ENCODE data around the gene LINC01488.

The LINC01488 gene

DNA sequence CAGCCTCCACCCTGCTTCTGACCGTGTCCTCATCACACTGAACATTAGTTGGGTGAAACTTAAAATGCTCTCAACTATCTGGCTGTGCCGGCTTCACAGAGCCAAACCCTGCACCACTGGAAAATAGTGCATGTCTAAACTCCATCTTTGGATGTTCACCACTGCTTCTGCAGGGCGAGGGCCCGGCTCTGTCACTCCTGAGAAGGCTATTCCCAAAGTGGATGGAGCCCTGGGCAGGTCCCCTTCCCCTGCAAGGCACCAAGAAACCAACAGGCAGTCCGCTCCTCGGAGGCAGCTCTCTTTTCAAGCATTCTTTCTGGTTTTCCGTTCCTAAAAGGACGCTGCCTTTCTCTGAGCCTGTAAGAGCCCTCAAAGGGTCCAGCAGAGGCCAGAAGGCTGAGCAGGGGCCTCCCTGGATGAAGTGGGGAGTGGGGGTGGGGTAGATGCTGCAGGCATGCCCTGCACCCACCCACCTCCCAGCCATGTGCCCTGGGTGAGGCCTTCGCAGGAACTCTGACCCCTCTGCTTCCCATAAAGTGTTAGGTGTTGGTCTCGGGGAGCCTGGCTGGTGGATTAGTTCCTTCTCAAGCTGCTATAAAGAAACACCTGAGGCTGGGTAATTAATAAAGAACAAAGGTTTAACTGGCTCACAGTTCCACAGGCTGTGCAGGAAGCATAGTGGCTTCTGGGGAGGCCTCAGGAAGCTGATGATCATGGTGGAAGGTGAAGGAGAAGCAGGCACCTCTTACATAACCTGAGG, 23.3 kb downstream of the LINC01488 start:
- in situ Hi-C loops (cut with MboI; ENCODE audit: low sequenced_read_pairs), result no loop called here

DNA sequence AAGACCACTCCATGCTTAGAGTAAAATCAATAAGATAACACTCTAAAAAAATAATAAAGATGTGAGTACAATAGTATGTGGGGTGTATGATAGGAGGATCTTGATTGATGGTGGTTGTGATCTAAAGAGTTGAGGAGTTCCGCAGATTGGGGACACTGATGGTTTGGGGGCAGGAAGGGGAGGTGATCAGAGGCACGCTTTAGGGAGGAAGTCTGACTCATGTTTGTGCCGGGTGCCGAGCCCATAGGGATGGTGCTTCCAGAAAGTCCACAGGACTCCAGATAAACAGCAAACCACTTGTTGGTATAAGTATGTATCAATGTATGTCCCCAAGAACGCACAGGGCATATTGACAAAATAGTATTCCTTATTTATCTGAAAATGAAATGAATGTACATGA, 27.5 kb downstream of the LINC01488 start:
- in situ Hi-C loops (cut with MboI; ENCODE audit: low sequenced_read_pairs), result no loop called here

DNA sequence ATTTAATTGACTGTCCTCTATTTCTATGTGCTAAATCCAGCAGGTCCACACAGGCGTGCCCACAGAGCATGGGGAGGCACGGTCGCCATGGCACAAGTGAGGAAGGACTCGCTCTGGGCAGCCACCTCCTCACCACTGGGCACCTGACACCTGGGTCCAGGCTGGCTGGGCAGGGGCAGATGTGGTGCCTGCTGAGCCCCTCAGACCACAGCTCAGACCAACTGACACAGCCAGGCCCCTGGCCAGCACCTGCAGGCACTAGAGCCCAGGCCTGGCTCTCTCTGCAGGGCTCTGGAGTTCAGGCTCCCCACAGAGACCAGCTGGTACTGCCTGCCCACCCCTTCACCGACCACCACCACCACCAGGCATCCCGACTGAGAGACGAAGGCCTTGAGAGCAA, 27.9 kb downstream of the LINC01488 start:
- in situ Hi-C loops (cut with MboI; ENCODE audit: low sequenced_read_pairs), result no loop called here

DNA sequence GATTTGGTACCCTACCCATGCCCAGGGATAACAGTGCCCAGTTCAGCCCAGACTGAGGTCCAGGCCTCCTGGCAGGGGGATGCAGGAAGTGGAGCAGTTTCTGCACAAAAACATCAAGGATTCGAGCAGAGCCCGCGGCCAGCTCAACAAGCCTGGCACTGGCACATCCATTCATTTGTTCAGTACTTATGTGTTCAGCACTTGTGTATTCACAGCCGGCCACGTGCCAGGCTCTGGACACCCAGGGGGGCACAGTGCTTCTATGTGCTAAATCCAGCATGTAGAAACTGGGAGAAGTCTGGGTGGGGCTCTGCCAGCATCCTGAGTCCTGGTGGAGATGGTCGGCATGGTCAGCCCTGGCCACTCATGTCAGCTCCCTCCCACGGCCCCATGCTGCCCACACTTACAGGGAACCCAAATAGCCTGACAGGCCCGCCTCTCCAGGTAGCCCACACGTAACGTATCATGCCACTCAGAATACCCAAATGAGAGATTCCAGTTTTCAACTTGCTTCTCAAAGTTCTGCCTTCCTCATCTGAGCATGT, 28.5 kb downstream of the LINC01488 start:
- in situ Hi-C loops (cut with MboI; ENCODE audit: low sequenced_read_pairs), result no loop called here

DNA sequence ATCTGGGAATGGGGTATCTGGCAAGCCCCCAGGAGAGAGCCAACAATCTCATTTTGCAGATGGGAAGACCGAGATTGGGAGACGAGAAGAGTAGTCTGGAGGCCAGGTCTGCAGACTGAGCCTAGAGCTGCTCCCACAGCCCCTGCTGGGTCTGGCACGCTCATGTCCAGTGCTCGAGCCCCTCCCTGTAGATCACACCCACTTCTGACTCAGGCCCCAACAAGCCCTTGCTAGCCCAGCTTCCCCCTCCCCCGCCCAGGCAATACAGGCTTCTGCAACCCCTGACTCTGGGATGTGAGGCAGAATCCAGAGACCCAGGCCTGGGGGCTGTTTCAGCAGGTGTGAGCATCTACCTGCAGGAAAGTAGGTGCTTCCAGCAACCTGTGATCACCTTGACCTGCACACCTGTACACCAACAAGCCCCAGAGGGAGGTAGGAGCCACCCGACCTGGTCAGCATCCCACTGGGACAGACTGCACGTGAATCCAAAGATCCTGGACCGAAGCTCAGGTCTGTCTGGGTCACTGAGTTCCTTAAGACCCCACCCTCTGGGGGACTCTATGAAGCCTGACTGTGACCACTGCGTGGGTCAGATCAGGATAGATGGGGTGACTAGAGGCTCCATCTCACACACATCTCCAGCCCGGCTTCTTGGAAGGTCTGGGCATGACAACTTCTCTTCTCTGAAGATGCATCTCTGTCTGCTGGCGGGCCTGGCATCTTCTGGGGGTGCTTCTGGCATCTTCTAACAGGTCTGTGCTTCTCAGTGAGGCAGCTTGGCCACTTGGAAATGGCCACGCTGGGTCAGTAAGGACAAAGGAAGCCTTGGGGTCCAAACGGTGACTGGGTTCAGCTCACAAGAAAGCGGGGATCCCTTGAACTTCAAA, 29.3 kb downstream of the LINC01488 start:
- in situ Hi-C loops (cut with MboI; ENCODE audit: low sequenced_read_pairs), result no loop called here

DNA sequence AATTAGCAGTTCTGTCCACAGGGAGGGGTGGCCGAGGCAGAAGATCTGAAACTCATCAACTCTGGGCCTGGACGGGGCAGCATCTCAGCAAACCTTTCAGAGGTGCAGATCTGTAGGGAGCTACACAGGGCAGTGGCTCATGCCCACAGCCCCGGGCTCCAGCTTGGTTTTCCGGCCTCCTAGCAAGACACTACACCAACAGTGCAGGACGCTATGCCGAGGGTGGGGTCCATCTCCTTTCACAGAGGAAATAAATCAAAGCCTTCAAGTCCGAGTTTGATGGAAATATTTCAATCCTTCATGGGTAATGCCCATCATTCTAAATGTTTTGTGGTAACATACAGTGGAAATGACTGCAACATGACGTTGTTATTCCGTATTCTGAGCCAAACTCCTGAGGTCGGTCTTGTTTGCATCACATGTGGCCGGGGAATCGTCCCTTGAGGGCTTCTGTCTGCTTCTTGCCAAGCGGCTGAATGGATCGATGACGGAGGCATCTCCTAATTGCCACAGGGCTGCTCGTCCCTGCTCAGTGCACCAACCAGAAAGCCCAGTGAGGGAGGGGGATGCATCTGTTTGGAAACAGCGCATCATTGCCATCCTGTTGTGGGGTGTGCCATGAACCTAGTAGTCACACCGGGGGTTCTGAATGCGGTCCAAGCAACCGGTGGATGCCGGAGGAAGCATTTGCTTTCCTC, 30.0 kb downstream of the LINC01488 start:
- in situ Hi-C loops (cut with MboI; ENCODE audit: low sequenced_read_pairs), result no loop called here

DNA sequence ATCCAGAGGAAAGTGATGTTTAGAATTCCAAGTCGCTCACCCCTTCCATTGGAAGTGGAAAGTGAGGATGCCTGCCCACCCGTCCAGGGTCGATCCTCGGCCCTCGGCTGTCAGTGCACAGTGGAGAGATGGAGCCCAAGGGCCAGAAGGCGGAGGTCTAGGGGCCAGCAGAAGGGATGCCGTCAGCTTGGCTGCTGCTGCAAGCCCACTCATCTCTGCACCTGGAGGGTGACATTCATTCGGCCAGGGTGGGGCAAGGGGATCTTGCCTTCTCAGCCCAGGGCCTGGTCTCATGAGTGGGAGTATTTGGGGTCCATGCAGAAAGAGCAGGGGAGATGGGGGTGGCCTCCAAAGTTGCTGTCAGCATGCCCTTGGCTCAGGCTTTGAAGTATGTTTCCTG, 30.7 kb downstream of the LINC01488 start:
- in situ Hi-C loops (cut with MboI; ENCODE audit: low sequenced_read_pairs), result no loop called here

DNA sequence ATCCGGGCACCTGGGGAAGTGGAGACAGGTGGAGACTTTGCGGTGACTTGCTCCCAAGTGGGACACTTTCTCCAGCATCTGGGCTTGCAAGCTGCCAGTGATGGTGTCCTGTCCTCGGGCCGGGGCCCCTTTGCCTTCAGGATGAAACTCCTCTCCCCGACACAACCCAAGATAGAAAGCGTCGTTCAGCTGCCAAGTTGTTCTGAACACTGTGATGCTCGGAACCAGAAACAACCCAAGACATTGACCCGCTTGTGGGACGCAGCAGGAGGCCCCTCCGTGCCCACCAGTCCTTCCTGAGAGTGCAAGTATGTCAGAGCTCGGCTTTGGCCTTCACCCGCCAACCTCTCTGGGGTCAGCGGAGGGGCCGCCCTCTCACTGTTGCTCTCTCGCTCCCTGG, 31.3 kb downstream of the LINC01488 start:
- in situ Hi-C loops (cut with MboI; ENCODE audit: low sequenced_read_pairs), result no loop called here

DNA sequence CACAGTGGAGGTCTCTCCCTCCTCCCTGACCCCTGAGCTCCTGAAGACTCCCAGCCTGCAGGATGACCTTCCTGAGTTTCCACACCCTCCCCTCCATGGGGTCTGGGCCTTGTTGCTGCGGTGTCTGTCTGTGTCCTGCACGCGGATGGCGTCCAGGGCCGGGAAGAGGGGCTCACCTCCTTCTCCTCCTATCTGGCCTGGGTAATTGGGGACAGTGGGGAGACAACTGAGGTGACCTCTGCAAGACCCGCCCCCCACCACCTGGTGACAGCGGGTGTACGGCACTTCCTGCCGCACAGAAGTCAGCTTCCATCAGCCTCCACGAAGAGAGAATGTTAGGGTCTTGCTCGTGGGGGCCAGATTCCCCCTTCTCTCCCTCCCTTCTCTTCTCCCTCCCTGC, 31.7 kb downstream of the LINC01488 start:
- in situ Hi-C loops (cut with MboI; ENCODE audit: low sequenced_read_pairs), result no loop called here

DNA sequence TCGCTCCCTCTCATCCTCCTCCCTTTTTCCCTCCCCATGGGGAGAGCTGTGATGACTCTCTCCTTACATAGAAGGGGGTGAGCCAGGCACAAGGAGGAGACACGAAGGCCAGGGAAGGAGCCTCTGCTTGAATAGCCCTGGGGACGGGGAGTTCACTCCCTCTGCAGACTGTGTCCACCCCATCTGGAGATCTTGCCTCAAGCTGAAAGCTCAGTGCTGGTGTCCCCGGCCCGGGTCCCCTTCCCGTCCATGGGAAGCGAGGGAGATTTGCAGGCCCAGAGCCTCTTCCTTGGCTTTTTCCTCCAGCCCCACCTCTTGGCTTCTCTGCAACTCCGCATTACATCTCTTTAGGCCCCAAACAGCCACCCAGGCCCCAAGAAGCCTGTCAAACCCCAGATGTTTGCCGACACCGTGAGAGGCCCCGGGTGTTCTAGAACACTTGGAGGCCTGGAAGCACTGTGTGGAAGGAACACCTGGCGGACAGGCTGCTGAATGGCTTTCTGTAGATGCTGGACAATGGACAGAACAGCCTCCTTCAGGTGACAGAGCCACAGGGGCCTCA, 32.3 kb downstream of the LINC01488 start:
- in situ Hi-C loops (cut with MboI; ENCODE audit: low sequenced_read_pairs), result no loop called here

DNA sequence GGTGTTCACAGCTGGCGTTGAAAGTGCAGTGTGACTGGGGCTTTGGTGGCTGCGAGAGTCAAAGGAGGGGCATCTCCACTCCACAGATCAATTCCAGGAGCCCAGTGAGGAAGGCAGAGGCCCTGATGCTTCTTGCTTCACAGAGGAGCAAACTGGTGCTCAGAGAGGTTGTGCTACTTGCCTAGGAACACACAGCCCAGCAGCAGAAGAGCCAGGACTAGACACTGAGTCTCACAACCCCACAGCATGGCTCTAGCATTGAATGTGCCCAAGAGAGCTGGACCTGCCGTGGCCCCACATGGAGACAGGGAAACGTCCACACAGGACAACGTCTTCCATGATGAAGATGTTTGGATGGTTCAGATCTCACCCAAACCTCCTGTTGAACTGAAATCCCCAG, 33.3 kb downstream of the LINC01488 start:
- in situ Hi-C loops (cut with MboI; ENCODE audit: low sequenced_read_pairs), result no loop called here

DNA sequence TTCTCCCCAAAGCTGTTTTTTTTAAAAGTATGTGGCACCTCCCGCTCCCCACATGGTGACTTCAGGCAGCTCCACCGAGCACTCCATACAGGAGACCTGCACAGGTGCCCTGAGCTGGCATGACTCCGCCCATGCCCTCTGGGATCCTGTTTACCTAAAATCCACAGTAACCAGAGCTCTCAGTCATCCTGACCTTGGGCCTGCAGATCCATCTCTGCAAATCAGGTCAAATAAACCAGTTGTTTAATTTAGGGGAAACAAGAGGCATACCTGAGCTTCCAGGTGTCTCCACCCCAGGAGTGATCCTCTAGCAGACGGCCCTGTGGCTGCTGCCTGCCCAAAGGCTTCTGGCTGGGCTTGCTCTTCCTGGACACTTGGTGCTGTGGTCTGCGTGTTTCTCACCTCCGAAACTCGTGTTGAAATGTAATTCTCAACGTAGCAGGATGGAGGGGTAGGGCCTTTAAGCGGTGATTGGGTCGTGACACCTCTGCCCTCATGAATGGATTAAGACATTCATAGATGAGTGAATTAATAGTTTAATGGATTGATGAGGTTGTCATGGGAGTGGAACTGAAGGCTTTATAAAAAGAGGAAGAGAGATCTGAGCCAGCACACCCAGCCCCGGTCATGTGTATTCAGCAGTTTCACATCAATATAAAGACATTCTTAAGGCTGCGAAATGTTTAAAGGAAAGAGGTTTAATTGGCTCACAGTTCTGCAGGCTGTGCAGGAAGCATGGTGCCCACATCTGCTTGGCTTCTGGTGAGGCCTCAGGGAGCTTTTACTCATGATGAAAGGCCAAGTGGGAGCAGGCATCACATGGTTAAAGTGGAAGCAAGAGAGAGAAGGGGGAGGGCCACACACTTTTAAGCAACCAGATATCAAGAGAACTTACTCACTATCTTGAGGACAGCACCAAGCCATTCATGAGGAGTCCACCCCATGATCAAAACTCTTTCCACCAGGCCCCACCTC, 34.1 kb downstream of the LINC01488 start:
- in situ Hi-C loops (cut with MboI; ENCODE audit: low sequenced_read_pairs), result no loop called here

DNA sequence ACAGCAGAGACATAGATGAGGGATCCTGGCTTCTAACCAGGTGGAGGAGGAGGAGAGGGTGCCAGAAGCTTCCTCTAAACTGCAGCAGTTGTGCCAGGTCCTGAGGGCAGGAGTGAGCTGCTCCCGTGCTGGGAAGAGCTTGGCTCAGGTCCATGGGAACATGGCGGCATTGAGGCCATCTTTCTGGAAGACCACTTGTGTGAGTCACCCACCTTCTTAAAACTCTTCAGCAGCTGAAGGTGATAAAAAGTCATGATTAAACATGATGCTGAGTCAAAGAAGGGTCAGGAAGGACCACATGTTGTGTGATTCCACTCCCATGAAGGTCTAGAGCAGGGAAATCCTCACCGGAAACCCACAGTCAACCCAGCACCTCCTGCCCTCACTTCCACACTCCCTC, 35.1 kb downstream of the LINC01488 start:
- in situ Hi-C loops (cut with MboI; ENCODE audit: low sequenced_read_pairs), result no loop called here

DNA sequence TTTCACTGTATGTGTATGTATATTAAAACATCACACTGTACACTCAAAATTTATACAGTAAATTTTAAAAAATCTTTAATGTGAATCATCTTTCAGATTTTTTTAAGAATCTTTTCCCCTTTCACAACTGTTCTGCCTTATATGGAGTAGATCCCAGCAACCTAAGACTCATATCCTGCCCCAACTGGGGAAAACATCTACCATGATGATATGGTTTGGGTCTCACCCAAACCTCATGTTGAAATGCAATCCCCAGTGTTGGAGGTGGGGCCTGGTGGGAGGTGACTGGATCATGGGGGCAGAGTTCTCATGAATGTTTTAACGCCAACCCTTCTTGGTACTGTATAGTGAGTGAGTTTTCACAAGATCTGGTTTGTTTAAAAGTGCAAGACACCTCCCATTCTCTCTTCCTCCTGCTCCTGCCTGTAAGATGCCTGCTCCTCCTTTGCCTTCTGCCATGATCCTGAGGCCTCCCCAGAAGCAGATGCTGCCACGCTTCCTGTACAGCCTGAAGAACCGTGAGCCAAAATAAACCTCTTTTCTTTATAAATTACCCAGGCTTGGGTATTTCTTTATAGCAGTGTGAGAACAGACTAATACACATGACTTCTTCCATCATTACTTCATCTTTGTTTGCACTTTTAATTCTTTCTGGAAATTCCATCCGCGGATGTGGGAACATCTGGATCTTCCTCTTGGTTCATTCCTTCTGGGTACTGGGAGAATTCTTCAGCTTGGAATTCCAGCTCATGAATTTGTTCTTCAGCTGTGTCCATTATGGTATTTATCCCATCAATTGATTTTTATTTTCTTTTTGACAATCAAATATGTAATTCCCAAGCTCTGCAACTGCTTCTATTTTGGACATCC, 36.9 kb downstream of the LINC01488 start:
- in situ Hi-C loops (cut with MboI; ENCODE audit: low sequenced_read_pairs), result no loop called here

DNA sequence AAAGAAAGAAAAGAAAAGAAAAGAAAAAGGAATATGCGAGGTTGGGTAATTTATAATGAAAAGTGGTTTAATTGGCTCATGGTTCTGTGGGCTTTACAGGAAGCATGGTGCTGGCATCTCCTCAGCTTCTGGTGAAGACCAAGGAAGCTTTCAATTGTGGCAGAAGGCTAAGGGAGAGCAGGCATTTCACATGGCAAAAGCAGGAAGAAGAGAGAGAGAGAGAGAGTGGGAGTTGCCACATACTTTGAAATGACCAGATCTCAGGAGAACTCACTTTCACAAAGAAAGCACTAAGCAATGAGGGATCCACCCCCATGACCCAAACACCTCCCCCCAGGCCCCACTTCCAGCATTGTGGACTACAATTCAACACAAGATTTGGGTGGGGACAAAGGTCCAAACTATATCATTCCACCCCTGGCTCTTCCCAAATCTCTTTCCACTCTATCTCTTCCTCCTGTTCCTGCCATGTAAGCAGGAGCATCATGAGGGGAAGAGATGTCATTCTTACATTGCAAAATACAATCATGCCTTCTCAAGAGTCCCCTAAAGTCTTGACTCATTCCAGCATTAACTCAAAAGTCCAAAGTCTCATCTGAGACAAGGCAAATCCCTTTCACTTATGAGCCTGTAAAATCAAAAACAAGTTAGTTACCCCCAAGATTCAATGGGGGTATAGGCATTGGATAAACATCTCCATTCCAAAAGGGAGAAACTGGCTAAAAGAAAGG, 38.9 kb downstream of the LINC01488 start:
- in situ Hi-C loops (cut with MboI; ENCODE audit: low sequenced_read_pairs), result no loop called here

DNA sequence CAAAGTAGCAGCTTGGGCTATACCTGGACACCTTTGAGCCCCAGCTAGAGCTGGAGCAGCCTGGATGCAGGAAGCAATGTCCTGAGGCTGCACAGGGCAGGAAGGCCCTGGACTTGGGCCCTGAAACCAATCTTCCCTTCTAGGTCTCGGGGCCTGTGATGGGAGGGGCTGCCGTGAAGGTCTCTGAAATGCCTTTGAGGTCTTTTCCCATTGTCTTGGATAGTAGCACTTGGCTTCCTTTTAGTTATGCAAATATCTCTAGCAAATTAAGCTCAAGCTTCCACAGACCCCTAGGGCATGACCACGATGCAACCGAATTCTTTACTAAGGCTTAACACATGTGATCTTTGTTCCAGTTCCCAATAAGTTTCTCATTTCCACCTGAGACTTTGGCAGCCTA, 40.0 kb downstream of the LINC01488 start:
- in situ Hi-C loops (cut with MboI; ENCODE audit: low sequenced_read_pairs), result no loop called here

DNA sequence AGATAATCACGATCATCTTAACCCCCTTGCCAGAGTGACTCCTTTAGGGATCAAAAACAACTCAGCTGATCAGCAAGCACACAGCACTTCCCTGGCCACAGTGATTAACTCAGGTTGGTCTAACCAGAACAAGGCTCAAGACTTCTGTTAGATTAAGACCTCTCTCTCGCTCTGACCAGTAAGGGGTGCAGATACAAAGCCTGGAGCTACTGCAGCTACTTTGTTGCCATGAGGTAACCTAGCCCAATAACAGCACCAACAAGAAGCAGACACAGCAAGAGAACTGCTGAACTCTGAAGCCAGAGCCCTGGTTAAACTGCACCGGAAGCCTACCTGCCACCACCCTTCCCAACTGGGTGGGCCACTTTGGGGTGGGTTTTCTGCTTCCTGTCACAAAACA, 42.0 kb downstream of the LINC01488 start:
- in situ Hi-C loops (cut with MboI; ENCODE audit: low sequenced_read_pairs), result no loop called here

DNA sequence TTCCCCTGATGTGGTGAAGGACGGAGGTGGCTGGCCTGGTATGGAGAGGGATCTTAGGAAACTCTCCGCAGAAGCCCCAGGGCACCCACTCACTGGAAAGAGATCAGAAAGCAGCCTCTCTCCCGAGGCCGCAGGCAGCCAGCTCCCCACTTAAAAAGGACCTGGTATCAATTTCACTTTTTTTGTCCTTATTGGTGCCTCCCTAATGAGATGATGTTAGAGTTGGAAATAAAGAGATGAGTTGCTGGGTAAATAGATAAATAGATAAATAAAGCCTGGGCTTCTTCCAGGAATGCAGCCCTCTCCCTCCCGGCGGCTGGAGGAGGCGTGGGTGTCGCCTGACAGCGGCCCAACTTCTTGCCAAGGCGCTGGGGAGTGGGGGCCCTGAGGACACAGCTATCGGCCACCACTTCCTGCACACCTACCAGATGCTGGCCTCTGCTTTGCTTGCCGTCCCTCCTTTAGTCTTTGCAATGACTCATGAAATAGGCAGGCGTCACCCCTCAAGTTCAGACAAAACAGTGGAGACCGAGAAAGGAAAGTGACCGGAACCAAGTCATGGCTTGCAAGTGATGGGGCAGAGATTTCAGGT, 42.9 kb downstream of the LINC01488 start:
- in situ Hi-C loops (cut with MboI; ENCODE audit: low sequenced_read_pairs), result no loop called here

All from hTERT RPE-1 (cell line).